K562 (cell line): Measurements from ENCODE around the gene SOX11. TPM values are rescaled to one million over a fixed set of nuclear protein-coding genes. Genes with fewer than 3 reads are reported as not detected.
"Not testable (repeated sequence)": the region's sequence is repeated elsewhere in the genome, so short reads cannot be mapped to it uniquely, and the experiment has no call there.

Experiments
- ATAC-seq: fragments of 200-7000 bp; cut with Tn5 transposase; 3 replicates; pipeline ENCODE4 v1.9.1; 2020; ENCODE audit warnings: moderate library complexity
- BruUV-seq: library from RNA; stranded (reverse); fragments of 400-500 nt; replicated peaks from 2 replicates; lab custom pipeline; 2021; lab: Mats Ljungman, UMichigan
- CTCF ChIA-PET: fragments of 300-600 bp; formaldehyde crosslinking; extraction: SDS; loops from one replicate; lab custom pipeline; 2021; ENCODE audit warnings: low intra/inter-chr PET ratio; lab: Yijun Ruan, JAX
- POLR2A ChIA-PET: fragments of 300-600, 350-650 bp; sonication (Branson Sonifier 250); formaldehyde crosslinking; extraction: SDS; loops from one replicate; lab custom pipeline; 2021; ENCODE audit warnings: antibody characterized with exemption, inconsistent platforms; lab: Yijun Ruan, JAX
- DNase-seq, 4 experiments: peaks; one replicate each; pipeline versions ENCODE4 v3.0.0 to v3.0.0-alpha.2; 2011 to 2018; ENCODE audit warnings: low spot score in 3 of 4, mixed read lengths in 3 of 4; ENCODE audit errors: extremely low read depth in 1 of 4
- FAIRE-seq: peaks from 2 replicates; lab custom pipeline; 2011; peaks lifted over from hg19 to GRCh38; lab: Jason Lieb, UNC
- H2AFZ ChIP-seq: 2 replicates; pipeline ENCODE4 v1.6.0; 2011; ENCODE audit warnings: low read depth, low read length, control low read depth, inconsistent platforms
- H3K27ac ChIP-seq: fragments of 200-600 bp; 3 replicates; pipeline ENCODE4 v1.8.0; 2011; ENCODE audit warnings: low read depth, mild to moderate bottlenecking, control low read depth, inconsistent platforms, low read length, moderate library complexity, mixed read lengths; ENCODE audit errors: extremely low read depth
- H3K27me3 ChIP-seq, 2 experiments: fragments of 300-600 bp in 1 of 2; 2 replicates in 1 of 2; 3 replicates in 1 of 2; pipeline versions ENCODE4 v1.6.0 to v1.8.0; 2011; ENCODE audit warnings: inconsistent platforms in 2 of 2, low read length in 2 of 2, mild to moderate bottlenecking in 1 of 2, mixed read lengths in 1 of 2, moderate library complexity in 1 of 2; ENCODE audit not compliant: control insufficient read depth in 2 of 2, insufficient read depth in 2 of 2
- H3K36me3 ChIP-seq: fragments of 300-600 bp; 3 replicates; pipeline ENCODE4 v1.8.0; 2011; ENCODE audit warnings: mild to moderate bottlenecking, low read length, inconsistent platforms; ENCODE audit not compliant: control insufficient read depth, insufficient read depth
- H3K4me1 ChIP-seq, 2 experiments: fragments of 200-600 bp in 1 of 2; replicated peaks in 1 of 2; 2 replicates in 1 of 2; 3 replicates in 1 of 2; pipeline versions ENCODE4 v1.5.1 to v1.8.0; 2011; ENCODE audit warnings: inconsistent platforms in 2 of 2, low read length in 2 of 2, mild to moderate bottlenecking in 1 of 2, mixed read lengths in 1 of 2, moderate library complexity in 1 of 2; ENCODE audit not compliant: control insufficient read depth in 2 of 2, insufficient read depth in 2 of 2
- H3K4me2 ChIP-seq: 2 replicates; pipeline ENCODE4 v1.6.1; 2011; ENCODE audit warnings: low read length, control low read depth, inconsistent platforms, mixed read lengths; ENCODE audit not compliant: insufficient read depth
- H3K4me3 ChIP-seq: fragments of 200-600 bp; sonication (generic), shearing (Covaris generic); 2 replicates; pipeline ENCODE4 v1.5.1; 2016; ENCODE audit warnings: control low read depth, inconsistent platforms
- H3K79me2 ChIP-seq: fragments of 200-600 bp; 3 replicates; pipeline ENCODE4 v1.8.0; 2011; ENCODE audit warnings: low read length, inconsistent platforms; ENCODE audit not compliant: control insufficient read depth, insufficient read depth
- H3K9ac ChIP-seq, 2 experiments: 2 replicates each; pipeline versions ENCODE4 v1.6.0 to v1.6.1; 2011; ENCODE audit warnings: low read depth in 2 of 2, low read length in 2 of 2, control low read depth in 1 of 2, inconsistent platforms in 1 of 2, mild to moderate bottlenecking in 1 of 2, mixed read lengths in 1 of 2; ENCODE audit not compliant: insufficient read depth in 1 of 2
- H3K9me1 ChIP-seq: one replicate; pipeline ENCODE4 v1.6.0; 2011; ENCODE audit warnings: inconsistent platforms, mild to moderate bottlenecking, low read length, moderate library complexity; ENCODE audit not compliant: control insufficient read depth, insufficient read depth
- H3K9me3 ChIP-seq: replicated peaks from 2 replicates; pipeline ENCODE4 v1.5.1; 2011; ENCODE audit warnings: low read depth, low read length, inconsistent platforms; ENCODE audit not compliant: control insufficient read depth, insufficient read depth
- H4K20me1 ChIP-seq: replicated peaks from 2 replicates; pipeline ENCODE4 v1.6.1; 2011; ENCODE audit warnings: low read length, inconsistent platforms, mixed read lengths; ENCODE audit not compliant: control insufficient read depth, insufficient read depth
- WGBS: fragments of 100-300 bp; shearing (Covaris generic); methylation state at CpG from one replicate; pipeline ENCODE4 v1.1.6; 2016; ENCODE audit warnings: low coverage, mixed read lengths; ENCODE audit not compliant: insufficient coverage; ENCODE audit errors: missing lambda C conversion rate; 5-methylcytosine and 5-hydroxymethylcytosine counted together
- in situ Hi-C: fragments of 300-500 bp; cut with MboI; formaldehyde crosslinking; loops from 4 replicates; pipeline ENCODE4 v1.15.0; 2018; ENCODE audit warnings: inconsistent platforms, mixed read lengths
- intact Hi-C: fragments of 100-400 bp; cut with micrococcal nuclease; formaldehyde crosslinking; loops from 2 replicates; pipeline ENCODE4 v1.14.2; 2022
- polyA plus RNA-seq, 8 experiments: library from polyadenylated mRNA; depleted of rRNA in 4 of 8; stranded (reverse) in 5 of 8; unstranded in 3 of 8; fragments of >200 nt; fragmentation: Nextera tagmentation in 2 of 8; fragmentation: Illumina TruSeq in 1 of 8; extraction: Ambion mirVana in 2 of 8; extraction: Trizol in 1 of 8; gene quantifications; 2 replicates each; pipeline versions ENCODE4 v1.2.1 to v1.2.3, GENCODE V29; 2011 to 2014; ENCODE audit warnings: inconsistent platforms in 1 of 8, missing spikeins in 1 of 8
- total RNA-seq, 7 experiments: library from RNA; depleted of rRNA in 6 of 7; stranded (reverse); fragments of >200 nt in 6 of 7; fragmentation: Illumina TruSeq in 2 of 7; extraction: Trizol in 2 of 7; gene quantifications; 2 replicates each; pipeline versions ENCODE4 v1.2.1 to v1.2.3, GENCODE V29; 2011 to 2021; ENCODE audit warnings: low replicate concordance in 1 of 7

The SOX11 gene
- total and polyA plus RNA-seq, 9 of the 15 experiments (the other 6 are each of a cell fraction or from before 2014, with no cell fraction given) = 0.02 TPM; not detected in 8

GRCh38 chr2:5652734-5653133 lies 39.5 kb upstream of the SOX11 start:
- H3K4me2 ChIP-seq, H3K9ac ChIP-seq, intact Hi-C loops, FAIRE-seq, H2AFZ ChIP-seq, H3K79me2 ChIP-seq, H3K36me3 ChIP-seq, H3K9me3 ChIP-seq, H3K4me1 ChIP-seq, in situ Hi-C loops, H3K27me3 ChIP-seq, BruUV-seq, DNase-seq, H3K9me1 ChIP-seq, H3K4me3 ChIP-seq, POLR2A ChIA-PET, ATAC-seq, H3K27ac ChIP-seq, H4K20me1 ChIP-seq, CTCF ChIA-PET: not testable (repeated sequence)
- 0% methylated on average over 2 of the region's 2 CpGs for WGBS

- H4K20me1 ChIP-seq, in situ Hi-C loops, H3K4me2 ChIP-seq, H3K27me3 ChIP-seq, CTCF ChIA-PET, ATAC-seq, H3K9me1 ChIP-seq, BruUV-seq, H3K4me1 ChIP-seq, H3K4me3 ChIP-seq, POLR2A ChIA-PET, H3K27ac ChIP-seq, H3K9me3 ChIP-seq, H3K9ac ChIP-seq, H3K79me2 ChIP-seq, DNase-seq, H2AFZ ChIP-seq, FAIRE-seq, intact Hi-C loops, H3K36me3 ChIP-seq: not testable (repeated sequence)
- 0% methylated on average over 4 of the region's 4 CpGs for WGBS
Measured at GRCh38 chr2:5653756-5654155, 38.4 kb upstream of the SOX11 start.
